Endothelial cell (in vitro differentiated cells): ENCODE measurements around the gene HCN2. TPM values are rescaled to one million over a fixed set of nuclear protein-coding genes. Genes with fewer than 3 reads are reported as not detected.
A peak's percentile ranks its signal among the peaks of the same experiment; 100 is the strongest.

Experiments
- DNase-seq: peaks from one replicate; pipeline ENCODE4 v3.0.0; 2021; ENCODE audit warnings: low spot score
- H3K27ac Mint-ChIP-seq: one replicate; pipeline ENCODE4 v1.8.0; 2021; ENCODE audit warnings: mixed read lengths, inconsistent platforms; ENCODE audit not compliant: unreplicated experiment
- H3K27me3 Mint-ChIP-seq: one replicate; pipeline ENCODE4 v1.8.0; 2021; ENCODE audit warnings: mild to moderate bottlenecking, moderate library complexity, mixed read lengths, inconsistent platforms; ENCODE audit not compliant: unreplicated experiment
- H3K36me3 Mint-ChIP-seq: one replicate; pipeline ENCODE4 v1.8.0; 2021; ENCODE audit warnings: mild to moderate bottlenecking, low read depth, mixed read lengths, inconsistent platforms; ENCODE audit not compliant: unreplicated experiment
- H3K4me1 Mint-ChIP-seq: one replicate; pipeline ENCODE4 v1.8.0; 2021; ENCODE audit warnings: mild to moderate bottlenecking, mixed read lengths, inconsistent platforms; ENCODE audit not compliant: unreplicated experiment
- H3K4me3 Mint-ChIP-seq: one replicate; pipeline ENCODE4 v1.8.0; 2021; ENCODE audit warnings: mild to moderate bottlenecking, mixed read lengths, inconsistent platforms; ENCODE audit not compliant: unreplicated experiment
- H3K9me3 Mint-ChIP-seq: one replicate; pipeline ENCODE4 v1.8.0; 2021; ENCODE audit warnings: mixed read lengths, inconsistent platforms; ENCODE audit not compliant: unreplicated experiment
- total RNA-seq: library from RNA; stranded (reverse); fragmentation: NEBNext Ultra II Directional; extraction: Animal tissue kit (Norgen Biotek cat#: 25700); gene quantifications from one replicate; pipeline ENCODE4 v1.2.1, GENCODE V29; 2021; ENCODE audit not compliant: unreplicated experiment
- TF ChIP-seq, protein P1 (sequence below): fragments of 200-600 bp; sonication (generic); IDR thresholded peaks from one replicate; pipeline ENCODE4 v1.5.0; 2021; ENCODE audit warnings: antibody characterized with exemption; ENCODE audit not compliant: unreplicated experiment

The HCN2 gene
- total RNA-seq, 1 donor from 2014 or later: 0.28 TPM

DNA sequence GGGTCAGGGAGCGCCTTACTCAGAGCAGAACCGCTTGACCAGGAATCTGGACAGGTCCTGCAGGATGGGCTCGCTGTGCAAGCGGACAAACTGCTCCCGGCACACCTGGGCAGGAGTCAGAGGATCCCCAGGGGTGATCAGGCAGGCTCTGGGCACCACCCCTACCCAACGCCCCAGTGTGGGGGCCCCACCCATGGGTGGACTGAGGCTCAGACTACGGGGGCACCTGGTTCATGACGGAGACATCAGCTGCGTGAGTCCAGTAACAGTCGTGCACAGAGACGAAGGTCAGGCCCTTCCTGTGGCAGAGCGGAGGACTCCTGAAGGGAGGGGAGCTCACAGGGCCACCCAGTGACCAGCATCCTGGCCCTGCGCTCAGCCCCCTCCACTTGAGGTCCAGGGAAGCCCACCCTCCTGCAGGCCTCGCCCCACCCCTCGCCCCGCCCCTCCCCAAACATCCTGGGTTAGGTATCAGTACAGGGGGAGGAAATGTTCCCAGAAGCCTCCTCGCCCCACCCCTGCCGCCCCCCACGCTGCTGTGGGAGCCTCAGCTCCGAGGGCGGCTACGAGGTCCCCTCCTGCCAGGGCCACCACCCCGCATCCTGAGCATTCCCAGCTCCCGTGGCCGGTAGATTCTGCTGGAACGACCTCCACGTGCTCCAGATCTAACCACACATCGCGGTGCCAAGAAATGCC is 28.0 kb downstream of the HCN2 start:
- TF ChIP-seq, protein P1, sequence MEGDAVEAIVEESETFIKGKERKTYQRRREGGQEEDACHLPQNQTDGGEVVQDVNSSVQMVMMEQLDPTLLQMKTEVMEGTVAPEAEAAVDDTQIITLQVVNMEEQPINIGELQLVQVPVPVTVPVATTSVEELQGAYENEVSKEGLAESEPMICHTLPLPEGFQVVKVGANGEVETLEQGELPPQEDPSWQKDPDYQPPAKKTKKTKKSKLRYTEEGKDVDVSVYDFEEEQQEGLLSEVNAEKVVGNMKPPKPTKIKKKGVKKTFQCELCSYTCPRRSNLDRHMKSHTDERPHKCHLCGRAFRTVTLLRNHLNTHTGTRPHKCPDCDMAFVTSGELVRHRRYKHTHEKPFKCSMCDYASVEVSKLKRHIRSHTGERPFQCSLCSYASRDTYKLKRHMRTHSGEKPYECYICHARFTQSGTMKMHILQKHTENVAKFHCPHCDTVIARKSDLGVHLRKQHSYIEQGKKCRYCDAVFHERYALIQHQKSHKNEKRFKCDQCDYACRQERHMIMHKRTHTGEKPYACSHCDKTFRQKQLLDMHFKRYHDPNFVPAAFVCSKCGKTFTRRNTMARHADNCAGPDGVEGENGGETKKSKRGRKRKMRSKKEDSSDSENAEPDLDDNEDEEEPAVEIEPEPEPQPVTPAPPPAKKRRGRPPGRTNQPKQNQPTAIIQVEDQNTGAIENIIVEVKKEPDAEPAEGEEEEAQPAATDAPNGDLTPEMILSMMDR: no peak
- no peak overlapping the region for H3K4me3 Mint-ChIP-seq
- H3K4me1 Mint-ChIP-seq: peaks cover 2% of the 10 kb centered on the region
- H3K27me3 Mint-ChIP-seq: peaks cover 12% of the 10 kb centered on the region
- no peak for DNase-seq
- no peaks in the 10 kb centered on the region for H3K9me3 Mint-ChIP-seq
- no peak overlapping the region for H3K27ac Mint-ChIP-seq
- H3K36me3 Mint-ChIP-seq: peaks cover 10% of the 10 kb centered on the region

DNA sequence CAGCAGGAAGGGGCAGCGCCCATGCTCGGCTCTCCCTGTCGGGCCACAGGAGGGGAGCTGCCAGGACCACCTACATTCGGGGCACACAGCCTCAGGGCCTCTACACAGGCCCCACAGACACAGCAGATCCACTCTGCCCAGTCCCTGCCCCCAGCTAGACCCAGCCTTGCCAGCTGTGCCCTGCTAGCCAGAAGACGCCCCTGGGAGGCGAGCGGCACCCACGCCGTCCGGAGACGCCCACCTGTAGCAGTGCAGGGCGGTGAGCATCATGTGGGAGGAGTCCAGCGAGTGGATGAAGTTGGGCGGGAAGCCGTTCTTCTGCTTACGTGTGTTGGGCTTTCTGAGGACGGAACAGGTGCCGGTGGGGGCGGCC is 28.6 kb downstream of the HCN2 start:
- Mint-ChIP-seq H3K4me3 (no peak overlapping the region), H3K27me3 (peaks cover 12% of the 10 kb centered on the region), H3K4me1 (peaks cover 2% of the 10 kb centered on the region), H3K36me3 (peaks cover 10% of the 10 kb centered on the region), H3K27ac (no peak overlapping the region), H3K9me3 (no peaks in the 10 kb centered on the region)
- TF ChIP-seq, protein P1: no peak
- no peak for DNase-seq

DNA sequence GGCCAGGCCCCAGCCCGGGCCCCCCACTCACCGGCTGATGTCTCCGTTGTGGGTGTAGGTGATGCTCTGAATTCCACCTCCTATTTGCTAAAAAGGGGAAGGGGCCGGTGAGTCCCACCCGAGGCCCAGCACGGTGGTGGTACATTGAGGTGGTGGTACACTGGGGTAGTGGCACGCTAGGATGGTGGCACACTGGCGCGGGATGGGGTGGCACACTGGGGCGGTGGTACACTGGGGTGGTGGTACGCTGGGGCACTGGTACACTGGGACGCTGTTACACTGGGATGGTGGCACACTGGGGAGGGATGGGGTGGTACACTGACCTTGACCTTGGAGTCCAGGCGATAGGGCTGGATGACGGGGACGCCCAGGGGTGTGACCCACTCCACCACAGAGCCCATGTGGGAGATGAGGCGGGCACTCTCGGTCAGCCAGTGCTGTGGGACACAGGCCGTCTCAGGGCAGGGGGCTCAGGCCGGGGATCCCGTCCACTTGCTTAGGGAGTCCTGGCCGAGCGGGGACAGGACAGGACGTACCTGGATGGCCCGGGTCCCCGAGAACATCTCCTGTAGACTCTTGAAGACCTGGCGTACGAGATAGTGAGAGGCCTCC is 29.1 kb downstream of the HCN2 start:
- H3K9me3 Mint-ChIP-seq: no peaks in the 10 kb centered on the region
- H3K4me3 Mint-ChIP-seq: peak overlapping the region; percentile 31
- H3K27me3 Mint-ChIP-seq: peaks cover 14% of the 10 kb centered on the region
- H3K27ac Mint-ChIP-seq: no peak overlapping the region
- no peak for DNase-seq
- H3K36me3 Mint-ChIP-seq: peaks cover 10% of the 10 kb centered on the region
- H3K4me1 Mint-ChIP-seq: peaks cover 2% of the 10 kb centered on the region
- TF ChIP-seq, protein P1: no peak

DNA sequence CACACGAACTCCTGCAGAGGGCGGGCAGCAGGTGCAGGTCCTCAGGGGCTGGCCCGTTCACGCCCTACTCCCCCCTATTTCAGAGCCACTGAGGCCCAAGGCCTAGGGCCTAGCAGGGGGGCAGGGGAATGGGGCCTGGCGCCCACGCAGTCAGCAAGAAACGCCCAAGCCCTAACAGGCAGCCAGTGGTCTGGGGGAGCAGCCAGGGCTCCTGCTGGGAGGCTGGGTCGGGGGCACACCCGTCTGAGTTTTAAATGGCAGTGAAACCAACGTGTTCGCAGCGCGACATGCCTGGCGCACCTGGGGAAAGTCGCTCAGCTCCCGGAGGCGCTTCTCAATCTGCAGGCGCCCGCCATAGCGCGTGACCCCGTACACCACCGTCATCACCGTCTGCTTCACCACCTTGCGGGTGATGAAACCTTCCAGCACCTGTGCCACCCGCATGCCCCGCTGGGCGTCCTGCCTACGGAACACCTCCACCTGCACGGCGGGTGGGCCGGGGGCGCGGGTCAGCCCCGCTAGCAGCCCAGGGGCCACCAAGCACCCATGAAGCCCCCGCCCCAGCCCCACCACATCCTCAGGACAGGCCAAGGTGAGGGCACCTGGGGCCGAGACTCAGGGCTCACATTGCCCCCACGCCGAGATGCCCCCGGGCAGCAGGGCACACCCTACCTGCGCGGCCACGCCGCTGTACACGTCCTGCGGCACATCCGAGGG is 29.8 kb downstream of the HCN2 start:
- Mint-ChIP-seq H3K36me3 (peaks cover 6% of the 10 kb centered on the region), H3K9me3 (no peaks in the 10 kb centered on the region), H3K27ac (no peak overlapping the region), H3K4me1 (peaks cover 2% of the 10 kb centered on the region), H3K4me3 (no peak overlapping the region), H3K27me3 (peaks cover 14% of the 10 kb centered on the region)
- DNase-seq: no peak
- TF ChIP-seq, protein P1: no peak
